ENCODE results near the gene LCAT.

The LCAT gene

DNA sequence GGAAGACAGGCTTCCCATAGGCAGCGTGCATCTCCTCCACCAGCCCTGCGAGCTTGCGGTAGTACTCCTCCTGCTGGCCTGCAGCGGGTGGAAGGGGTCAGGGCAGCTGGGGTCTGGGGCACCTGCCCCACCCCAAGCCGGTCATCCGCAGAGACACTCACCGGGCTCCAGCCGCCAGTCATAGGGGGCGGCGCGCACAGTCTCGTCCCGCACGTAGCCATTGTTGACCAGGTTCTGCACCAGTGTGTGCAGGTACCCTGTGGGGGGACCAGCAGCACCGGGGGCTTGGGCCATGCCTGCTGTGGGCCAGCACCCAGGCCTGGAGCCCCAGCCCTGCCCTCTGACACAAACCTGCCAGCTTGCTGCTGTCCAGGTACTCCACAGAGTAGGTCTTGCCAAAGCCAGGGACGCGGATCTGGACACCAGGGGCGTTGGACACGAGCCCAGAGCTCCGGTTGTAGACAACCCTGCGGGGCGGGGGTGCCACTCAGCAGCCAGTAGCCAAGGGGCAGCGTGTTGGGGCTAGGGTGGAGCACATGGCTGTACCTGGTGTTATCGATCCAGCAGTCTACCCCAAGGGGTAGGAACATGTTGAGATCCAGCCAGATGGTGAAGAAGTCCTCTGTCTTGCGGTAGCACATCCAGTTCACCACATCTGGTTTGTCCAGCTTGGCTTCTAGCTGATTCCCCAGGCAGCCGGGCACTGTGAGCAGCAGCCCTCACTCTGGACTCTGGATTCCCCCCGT is 1.2 kb downstream of the LCAT start:
- Histone ChIP-seq H3K27me3 (ENCODE audit: insufficient read depth, poor library complexity, severe bottlenecking) (no peaks in the 10 kb centered on the region), H3K27ac (replicated peaks) (no peak overlapping the region), H3K4me3 (replicated peaks; ENCODE audit: insufficient read depth, low read length) (no peak overlapping the region)
- no peak for TF ChIP-seq SPI1 (IDR thresholded peaks at IDR 0.05; ENCODE audit: borderline replicate concordance, low read depth)
- TF ChIP-seq, protein P1, sequence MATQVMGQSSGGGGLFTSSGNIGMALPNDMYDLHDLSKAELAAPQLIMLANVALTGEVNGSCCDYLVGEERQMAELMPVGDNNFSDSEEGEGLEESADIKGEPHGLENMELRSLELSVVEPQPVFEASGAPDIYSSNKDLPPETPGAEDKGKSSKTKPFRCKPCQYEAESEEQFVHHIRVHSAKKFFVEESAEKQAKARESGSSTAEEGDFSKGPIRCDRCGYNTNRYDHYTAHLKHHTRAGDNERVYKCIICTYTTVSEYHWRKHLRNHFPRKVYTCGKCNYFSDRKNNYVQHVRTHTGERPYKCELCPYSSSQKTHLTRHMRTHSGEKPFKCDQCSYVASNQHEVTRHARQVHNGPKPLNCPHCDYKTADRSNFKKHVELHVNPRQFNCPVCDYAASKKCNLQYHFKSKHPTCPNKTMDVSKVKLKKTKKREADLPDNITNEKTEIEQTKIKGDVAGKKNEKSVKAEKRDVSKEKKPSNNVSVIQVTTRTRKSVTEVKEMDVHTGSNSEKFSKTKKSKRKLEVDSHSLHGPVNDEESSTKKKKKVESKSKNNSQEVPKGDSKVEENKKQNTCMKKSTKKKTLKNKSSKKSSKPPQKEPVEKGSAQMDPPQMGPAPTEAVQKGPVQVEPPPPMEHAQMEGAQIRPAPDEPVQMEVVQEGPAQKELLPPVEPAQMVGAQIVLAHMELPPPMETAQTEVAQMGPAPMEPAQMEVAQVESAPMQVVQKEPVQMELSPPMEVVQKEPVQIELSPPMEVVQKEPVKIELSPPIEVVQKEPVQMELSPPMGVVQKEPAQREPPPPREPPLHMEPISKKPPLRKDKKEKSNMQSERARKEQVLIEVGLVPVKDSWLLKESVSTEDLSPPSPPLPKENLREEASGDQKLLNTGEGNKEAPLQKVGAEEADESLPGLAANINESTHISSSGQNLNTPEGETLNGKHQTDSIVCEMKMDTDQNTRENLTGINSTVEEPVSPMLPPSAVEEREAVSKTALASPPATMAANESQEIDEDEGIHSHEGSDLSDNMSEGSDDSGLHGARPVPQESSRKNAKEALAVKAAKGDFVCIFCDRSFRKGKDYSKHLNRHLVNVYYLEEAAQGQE (IDR thresholded peaks at IDR 0.05; ENCODE audit: insufficient replicate concordance, low read depth) = no peak
- TF ChIP-seq, protein P2, sequence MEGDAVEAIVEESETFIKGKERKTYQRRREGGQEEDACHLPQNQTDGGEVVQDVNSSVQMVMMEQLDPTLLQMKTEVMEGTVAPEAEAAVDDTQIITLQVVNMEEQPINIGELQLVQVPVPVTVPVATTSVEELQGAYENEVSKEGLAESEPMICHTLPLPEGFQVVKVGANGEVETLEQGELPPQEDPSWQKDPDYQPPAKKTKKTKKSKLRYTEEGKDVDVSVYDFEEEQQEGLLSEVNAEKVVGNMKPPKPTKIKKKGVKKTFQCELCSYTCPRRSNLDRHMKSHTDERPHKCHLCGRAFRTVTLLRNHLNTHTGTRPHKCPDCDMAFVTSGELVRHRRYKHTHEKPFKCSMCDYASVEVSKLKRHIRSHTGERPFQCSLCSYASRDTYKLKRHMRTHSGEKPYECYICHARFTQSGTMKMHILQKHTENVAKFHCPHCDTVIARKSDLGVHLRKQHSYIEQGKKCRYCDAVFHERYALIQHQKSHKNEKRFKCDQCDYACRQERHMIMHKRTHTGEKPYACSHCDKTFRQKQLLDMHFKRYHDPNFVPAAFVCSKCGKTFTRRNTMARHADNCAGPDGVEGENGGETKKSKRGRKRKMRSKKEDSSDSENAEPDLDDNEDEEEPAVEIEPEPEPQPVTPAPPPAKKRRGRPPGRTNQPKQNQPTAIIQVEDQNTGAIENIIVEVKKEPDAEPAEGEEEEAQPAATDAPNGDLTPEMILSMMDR (IDR thresholded peaks at IDR 0.05; ENCODE audit: insufficient read depth, low read length) = no peak
- no peak for TF ChIP-seq GABPA (IDR thresholded peaks at IDR 0.05; ENCODE audit: low read depth)
- no peak for TF ChIP-seq POLR2AphosphoS5 (IDR thresholded peaks at IDR 0.05; ENCODE audit: low read depth)
- DNase-seq (ENCODE audit: low read depth in 1 of 2, low spot score in 1 of 2) = no peak

DNA sequence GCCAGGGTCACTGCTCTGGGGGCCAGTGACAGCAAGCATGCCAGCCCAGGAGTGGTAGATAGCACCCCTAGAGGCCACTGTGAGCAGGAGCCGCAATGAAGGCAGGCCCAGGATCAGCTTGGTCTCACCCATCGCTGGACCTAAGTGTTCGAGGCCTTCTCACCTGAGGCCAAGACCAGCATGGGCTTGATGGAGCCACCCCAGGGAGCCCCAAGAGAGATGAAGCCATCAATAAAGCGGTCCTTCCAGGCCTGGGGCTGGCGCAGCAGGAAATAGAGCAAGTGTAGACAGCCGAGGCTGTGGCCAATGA is 1.8 kb downstream of the LCAT start:
- Histone ChIP-seq H3K27me3 (ENCODE audit: insufficient read depth, poor library complexity, severe bottlenecking) (no peaks in the 10 kb centered on the region), H3K4me3 (replicated peaks; ENCODE audit: insufficient read depth, low read length) (no peak overlapping the region), H3K27ac (replicated peaks) (no peak overlapping the region)
- TF ChIP-seq POLR2AphosphoS5 (IDR thresholded peaks at IDR 0.05; ENCODE audit: low read depth) (no peak), GABPA (IDR thresholded peaks at IDR 0.05; ENCODE audit: low read depth) (no peak)
- TF ChIP-seq, protein P2 (IDR thresholded peaks at IDR 0.05; ENCODE audit: insufficient read depth, low read length) = peak; percentile 73
- DNase-seq (ENCODE audit: low read depth in 1 of 2, low spot score in 1 of 2) = peak in 1 of 2 experiments; percentile 44

DNA sequence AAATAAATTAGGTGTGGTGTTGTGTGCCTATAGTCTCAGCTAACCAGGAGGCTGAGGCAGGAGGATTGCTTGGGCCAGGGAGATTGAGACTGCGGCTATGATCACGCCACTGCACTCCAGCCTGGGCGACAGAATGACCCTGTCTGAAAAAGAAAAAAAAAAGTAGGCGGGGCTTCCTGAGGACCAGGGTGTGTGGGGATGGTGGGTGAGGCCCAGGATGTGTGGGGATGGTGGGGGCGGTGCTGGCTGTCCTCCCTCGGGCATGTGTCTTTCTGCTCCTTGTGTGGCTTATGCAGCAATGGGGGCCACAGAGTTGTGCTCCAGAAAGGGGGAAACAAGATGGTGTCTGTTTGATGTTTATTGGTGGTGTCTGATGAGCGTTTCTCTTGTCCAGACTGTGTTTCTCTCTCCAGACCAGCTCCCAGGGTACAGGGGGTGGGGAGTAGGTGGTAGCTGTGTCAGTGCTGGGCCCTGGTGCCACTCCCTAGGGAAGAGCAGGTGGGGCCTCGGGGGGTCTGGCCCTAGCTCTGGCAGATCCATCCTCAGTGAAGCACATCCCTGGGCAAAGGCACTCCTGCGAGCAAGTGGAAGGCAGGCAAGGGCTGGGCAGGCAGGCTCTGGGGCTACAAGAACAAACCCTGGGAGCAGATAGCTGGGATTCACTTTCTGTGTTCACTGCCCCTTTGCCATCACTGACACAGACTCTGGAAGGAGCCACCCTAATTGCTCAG is 2.3 kb downstream of the LCAT start:
- Histone ChIP-seq H3K27ac (replicated peaks) (no peak overlapping the region), H3K4me3 (replicated peaks; ENCODE audit: insufficient read depth, low read length) (no peak overlapping the region), H3K27me3 (ENCODE audit: insufficient read depth, poor library complexity, severe bottlenecking) (no peaks in the 10 kb centered on the region)
- TF ChIP-seq SPI1 (IDR thresholded peaks at IDR 0.05; ENCODE audit: borderline replicate concordance, low read depth) (no peak), GABPA (IDR thresholded peaks at IDR 0.05; ENCODE audit: low read depth) (no peak), POLR2AphosphoS5 (IDR thresholded peaks at IDR 0.05; ENCODE audit: low read depth) (no peak)
- TF ChIP-seq, protein P1 (IDR thresholded peaks at IDR 0.05; ENCODE audit: insufficient replicate concordance, low read depth) = no peak
- TF ChIP-seq, protein P2 (IDR thresholded peaks at IDR 0.05; ENCODE audit: insufficient read depth, low read length) = no peak
- no peak for DNase-seq (ENCODE audit: low read depth in 1 of 2, low spot score in 1 of 2)
